Spleen (tissue), 11 donors: ENCODE results near the gene EXT2. TPM values are rescaled to one million over a fixed set of nuclear protein-coding genes. Genes with fewer than 3 reads are reported as not detected.

Experiments
- DNase-seq: peaks from one replicate; pipeline ENCODE4 v3.0.0-alpha.2; 2020
- H3K27ac ChIP-seq, 8 donors: fragments of 200-600 bp; sonication (generic) in 7 of 8; 1 replicate in 4 of 8; 2 replicates in 4 of 8; pipeline versions ENCODE4 v1.5.0 to v1.8.0; 2016 to 2021; ENCODE audit warnings: inconsistent platforms in 4 of 8, mild to moderate bottlenecking in 4 of 8, moderate library complexity in 1 of 8
- H3K27me3 ChIP-seq, 7 donors: fragments of 200-600 bp; sonication (generic) in 6 of 7; replicated peaks in 1 of 7; 1 replicate in 4 of 7; 2 replicates in 3 of 7; pipeline versions ENCODE4 v1.5.0 to v1.8.0; 2016 to 2021; ENCODE audit warnings: inconsistent platforms in 3 of 7, mild to moderate bottlenecking in 1 of 7
- H3K36me3 ChIP-seq, 6 donors: fragments of 200-600 bp; sonication (generic) in 5 of 6; 1 replicate in 4 of 6; 2 replicates in 2 of 6; pipeline versions ENCODE4 v1.5.0 to v1.8.0; 2016 to 2021; ENCODE audit warnings: inconsistent platforms in 2 of 6
- H3K4me1 ChIP-seq, 6 donors: fragments of 200-600 bp; sonication (generic) in 5 of 6; 1 replicate in 3 of 6; 2 replicates in 3 of 6; pipeline versions ENCODE4 v1.5.0 to v1.8.0; 2016 to 2021; ENCODE audit warnings: inconsistent platforms in 3 of 6
- H3K4me3 ChIP-seq, 8 donors: fragments of 200-600 bp; sonication (generic) in 7 of 8; 1 replicate in 4 of 8; 2 replicates in 4 of 8; pipeline versions ENCODE4 v1.5.0 to v1.8.0; 2016 to 2021; ENCODE audit warnings: inconsistent platforms in 4 of 8, mild to moderate bottlenecking in 4 of 8, moderate library complexity in 2 of 8
- H3K9me3 ChIP-seq, 8 donors: fragments of 200-600 bp; sonication (generic) in 7 of 8; 1 replicate in 4 of 8; 2 replicates in 4 of 8; pipeline versions ENCODE4 v1.5.0 to v1.8.0; 2016 to 2021; ENCODE audit warnings: inconsistent platforms in 4 of 8
- CTCF ChIP-seq, 11 experiments: fragments of 200-600 bp in 7 of 11; fragments of 450-650 bp in 4 of 11; sonication (generic) in 4 of 11; IDR thresholded peaks in 8 of 11; conservative IDR thresholded peaks in 3 of 11; 1 replicate in 7 of 11; 2 replicates in 4 of 11; pipeline versions ENCODE4 v1.4.0 to v1.8.0; 2016 to 2021; ENCODE audit warnings: antibody characterized with exemption in 11 of 11, inconsistent platforms in 4 of 11, mild to moderate bottlenecking in 1 of 11
- POLR2A ChIP-seq, 3 donors: fragments of 450-650 bp; IDR thresholded peaks; one replicate each; pipeline ENCODE4 v1.5.1; 2017; ENCODE audit warnings: antibody characterized with exemption in 3 of 3, mild to moderate bottlenecking in 1 of 3
- POLR2AphosphoS5 ChIP-seq, 3 donors: sonication (generic); formaldehyde crosslinking; IDR thresholded peaks; one replicate each; pipeline ENCODE4 v1.5.1; 2017; ENCODE audit warnings: antibody characterized with exemption in 3 of 3
- WGBS, 5 donors: extraction: QIAGEN DNeasy Blood & Tissue Kit in 3 of 5; methylation state at CpG; one replicate each; pipeline versions ENCODE4 v1.1.5 to v1.1.7; 2013 to 2018; 5-methylcytosine and 5-hydroxymethylcytosine counted together
- intact Hi-C: fragments of 100-400 bp; cut with DNase I; formaldehyde crosslinking; loops from one replicate; pipeline ENCODE4 v1.15.0; 2023; ENCODE audit warnings: low total_unique reads
- polyA plus RNA-seq, 3 donors: library from polyadenylated mRNA; stranded (reverse); fragments of 200-250 nt; gene quantifications; one replicate each; pipeline ENCODE4 v1.2.1, GENCODE V29; 2013
- total RNA-seq, 7 donors: library from RNA; depleted of rRNA in 3 of 7; stranded (reverse); fragments of >200 nt in 3 of 7; fragmentation: NEBNext Ultra II Directional in 4 of 7; extraction: Animal tissue kit (Norgen Biotek cat#: 25700) in 4 of 7; gene quantifications; one replicate each; pipeline versions ENCODE4 v1.1.0 to v1.2.1, GENCODE V29; 2016 to 2021
- donor health status: healthy with polysubstance abuse.
- donor health status: DM: no; HTN: no; CAD: no; lungs with moderate emphysema.
- donor health status: DM: no; HTN: no; CAD: no.
- donor health status: Bipolar disorder and iron deficiency.
- donor health status: healthy.
- donor health status: DM: no; HTN: no; CAD: no.
- donor health status: DM: yes; HTN: yes; CAD: no.

EXT2 gene
- total and polyA plus RNA-seq, 10 donors: 10.0 to 60.1 (median 41.3) TPM

DNA sequence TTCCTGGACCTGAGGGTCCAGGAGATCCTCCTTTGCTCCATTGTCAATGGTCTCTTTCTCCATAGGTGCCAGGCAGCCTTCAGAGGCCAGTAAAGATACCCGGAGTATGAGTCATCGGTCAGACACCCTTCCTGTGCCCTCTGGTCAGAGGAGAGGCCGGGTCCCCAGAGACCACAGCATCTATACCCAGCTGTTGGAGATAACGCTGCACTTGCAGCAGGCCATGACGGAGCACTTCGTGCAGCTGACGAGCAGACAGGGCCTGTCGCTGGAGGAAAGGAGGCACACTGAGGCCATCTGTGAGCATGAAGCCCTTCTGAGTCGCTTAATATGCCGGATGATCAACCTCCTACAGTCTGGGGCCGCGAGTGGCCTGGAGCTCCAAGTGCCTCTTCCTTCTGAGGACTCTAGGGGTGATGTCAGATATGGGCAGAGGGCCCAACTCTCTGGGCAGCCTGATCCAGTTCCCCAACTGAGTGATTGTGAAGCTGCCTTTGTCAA lies 47.5 kb upstream of the EXT2 start, which contains the start of gene ACCSL:
Gene ACCSL (plus strand): TSS at position 51 of the 501 bp plus-strand sequence. CDS start 56 bp downstream, at position 107.
- H3K4me3 ChIP-seq: no peak within 1 kb of the TSS
- H3K27me3 ChIP-seq: no peaks in the 10 kb centered on the region
- WGBS, 5 donors: 85 to 89% (median 87%) methylated on average over 12 of the region's 12 CpGs
- H3K27ac ChIP-seq: no peak within 1 kb of the TSS
- TF ChIP-seq POLR2A (IDR thresholded peaks at IDR 0.05) (no peak), CTCF (IDR thresholded peaks at IDR 0.05 in 8 of 11, conservative IDR thresholded peaks at IDR 0.05 in 3 of 11) (no peak), POLR2AphosphoS5 (IDR thresholded peaks at IDR 0.05) (no peak)
- intact Hi-C loops: no loop called here
- no peak for DNase-seq
- no peaks in the 10 kb centered on the region for H3K36me3 ChIP-seq
- no peaks in the 10 kb centered on the region for H3K4me1 ChIP-seq
- H3K9me3 ChIP-seq: no peaks in the 10 kb centered on the region

- TF ChIP-seq CTCF (IDR thresholded peaks at IDR 0.05 in 8 of 11, conservative IDR thresholded peaks at IDR 0.05 in 3 of 11): no peak
- no peak for TF ChIP-seq POLR2A (IDR thresholded peaks at IDR 0.05)
- no peak for TF ChIP-seq POLR2AphosphoS5 (IDR thresholded peaks at IDR 0.05)
- intact Hi-C loops: no loop called here
- DNase-seq: no peak
- WGBS, 5 donors: 73 to 83% (median 80%) methylated on average over 3 of the region's 3 CpGs
- H3K4me1 ChIP-seq: no peaks in the 10 kb centered on the region
- no peaks in the 10 kb centered on the region for H3K36me3 ChIP-seq
- H3K4me3 ChIP-seq: no peak overlapping the region
- no peaks in the 10 kb centered on the region for H3K9me3 ChIP-seq
- no peaks in the 10 kb centered on the region for H3K27me3 ChIP-seq
- H3K27ac ChIP-seq: no peak overlapping the region
These were observed 45.6 kb upstream of the EXT2 start for GRCh38 chr11:44049832-44050231.

- Histone ChIP-seq H3K9me3 (no peaks in the 10 kb centered on the region), H3K36me3 (no peaks in the 10 kb centered on the region), H3K4me3 (no peak overlapping the region), H3K27ac (no peak overlapping the region), H3K27me3 (no peaks in the 10 kb centered on the region), H3K4me1 (no peaks in the 10 kb centered on the region)
- intact Hi-C loops: no loop called here
- 86 to 96% (median 91%) methylated on average over 4 of the region's 4 CpGs for WGBS, 5 donors
- no peak for DNase-seq
- TF ChIP-seq POLR2AphosphoS5 (IDR thresholded peaks at IDR 0.05) (no peak), CTCF (IDR thresholded peaks at IDR 0.05 in 8 of 11, conservative IDR thresholded peaks at IDR 0.05 in 3 of 11) (no peak), POLR2A (IDR thresholded peaks at IDR 0.05) (no peak)
These were observed 44.3 kb upstream of the EXT2 start for GRCh38 chr11:44051171-44051570.

GRCh38 chr11:44057340-44057739 lies 38.1 kb upstream of the EXT2 start:
- Histone ChIP-seq H3K4me3 (no peak overlapping the region), H3K9me3 (no peaks in the 10 kb centered on the region), H3K27ac (no peak overlapping the region), H3K27me3 (no peaks in the 10 kb centered on the region), H3K36me3 (no peaks in the 10 kb centered on the region), H3K4me1 (no peaks in the 10 kb centered on the region)
- intact Hi-C loops: no loop called here
- WGBS, 5 donors: 82 to 94% (median 86%) methylated on average over 6 of the region's 6 CpGs
- DNase-seq: no peak
- TF ChIP-seq POLR2A (IDR thresholded peaks at IDR 0.05): no peak
- no peak for TF ChIP-seq POLR2AphosphoS5 (IDR thresholded peaks at IDR 0.05)
- TF ChIP-seq CTCF (IDR thresholded peaks at IDR 0.05 in 8 of 11, conservative IDR thresholded peaks at IDR 0.05 in 3 of 11): no peak
